NCI-H2107 (cell line): ENCODE measurements around the gene MAPK8.

Experiments used
- DNase-seq: peaks from one replicate; lab custom pipeline; 2025; lab: John Stamatoyannopoulos, UW

MAPK8 gene

DNA sequence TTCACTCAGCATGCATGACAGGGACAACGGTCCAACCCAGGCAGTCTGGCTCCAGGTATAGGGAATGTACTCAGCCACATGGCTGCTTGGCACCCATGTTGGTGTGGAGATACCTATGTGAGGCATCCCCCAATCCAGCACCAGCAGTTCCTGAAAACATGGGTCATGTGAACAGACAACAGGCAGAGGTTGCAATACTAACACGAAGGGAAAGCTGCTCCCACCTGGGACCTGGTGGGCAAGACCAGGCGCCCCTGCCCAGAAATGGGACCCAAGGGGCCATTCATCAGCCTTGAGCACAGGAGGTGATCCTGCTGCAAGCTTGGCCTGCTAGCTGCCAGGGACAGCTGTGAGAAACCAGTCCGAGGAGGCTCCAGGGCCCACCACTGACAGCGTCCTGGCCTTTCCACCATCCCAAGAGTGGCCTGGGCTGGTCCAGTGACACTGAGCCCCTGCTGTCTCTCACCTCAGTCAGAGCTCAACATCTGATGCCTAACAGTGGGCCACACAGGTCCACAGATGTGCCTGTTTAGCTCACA lies 156.1 kb downstream of the MAPK8 start:
- no peak for DNase-seq

DNA sequence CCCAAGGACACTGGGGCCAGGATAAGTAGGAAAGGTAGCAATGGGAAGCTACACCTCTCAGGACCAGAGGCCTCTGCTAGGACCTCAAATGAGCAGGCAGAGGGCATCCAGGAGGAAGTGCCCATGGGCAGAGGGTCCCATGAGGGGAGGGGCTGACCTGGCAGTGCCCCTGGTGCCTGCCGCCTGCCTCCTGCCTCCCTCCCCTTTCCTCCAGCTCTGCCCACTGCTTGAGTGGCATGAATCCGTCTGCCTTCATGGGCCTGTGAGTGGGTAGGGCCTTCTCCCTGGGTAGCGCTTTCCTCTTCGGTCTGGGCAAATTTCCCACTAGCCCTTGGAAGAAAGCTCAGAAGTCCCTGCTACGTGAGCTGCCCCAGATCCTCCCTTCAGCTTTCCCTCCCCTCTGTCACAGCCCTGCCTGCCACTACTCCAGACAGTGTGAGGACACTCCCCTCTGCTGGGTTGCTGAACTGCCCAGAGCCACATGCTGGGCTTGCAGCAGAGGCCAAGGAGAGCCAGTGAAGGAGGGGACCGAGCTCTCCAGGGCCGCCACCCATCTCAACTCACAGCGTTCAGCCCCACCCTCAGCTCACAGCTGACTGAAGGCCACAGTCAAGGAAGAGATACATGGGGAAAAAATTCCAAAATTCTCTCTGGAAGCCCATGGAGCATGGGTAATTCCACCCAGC lies 157.0 kb downstream of the MAPK8 start:
- no peak for DNase-seq

DNA sequence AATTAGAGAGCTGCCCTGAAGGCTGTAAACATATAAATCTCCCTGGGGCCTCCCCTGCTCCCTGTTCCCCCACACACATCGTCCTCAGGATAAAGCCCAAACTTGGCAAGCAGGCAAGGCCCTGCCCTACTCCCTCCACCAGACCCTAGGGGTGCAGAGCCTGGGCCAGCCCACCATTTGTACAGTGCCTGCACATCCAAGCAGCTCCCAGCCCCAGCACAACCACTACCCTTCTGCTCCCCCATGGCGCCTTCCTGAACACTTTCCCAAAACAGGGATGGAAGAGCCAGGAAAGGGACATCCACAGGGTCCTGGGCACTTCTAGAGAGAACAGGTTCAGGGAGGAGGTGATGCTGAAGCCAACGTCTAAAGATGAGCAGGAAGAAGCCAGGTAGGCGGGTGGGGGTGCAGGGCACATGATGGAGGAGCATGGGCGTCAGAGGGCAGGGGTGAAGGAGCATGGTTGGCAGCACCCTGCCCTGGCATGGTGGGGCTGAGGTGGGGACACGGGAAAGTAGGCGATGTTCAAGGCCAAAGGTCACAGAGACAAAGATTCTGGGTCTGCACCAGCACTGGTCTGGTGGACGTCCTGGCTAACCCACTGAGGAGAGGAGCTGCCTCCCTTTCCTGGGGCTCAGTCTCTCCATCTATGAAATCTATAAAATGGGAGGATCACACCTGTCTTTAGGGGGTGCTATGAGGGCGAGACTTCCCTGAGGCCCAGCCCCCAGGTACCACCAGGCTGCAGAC lies 157.8 kb downstream of the MAPK8 start:
- no peak for DNase-seq

DNA sequence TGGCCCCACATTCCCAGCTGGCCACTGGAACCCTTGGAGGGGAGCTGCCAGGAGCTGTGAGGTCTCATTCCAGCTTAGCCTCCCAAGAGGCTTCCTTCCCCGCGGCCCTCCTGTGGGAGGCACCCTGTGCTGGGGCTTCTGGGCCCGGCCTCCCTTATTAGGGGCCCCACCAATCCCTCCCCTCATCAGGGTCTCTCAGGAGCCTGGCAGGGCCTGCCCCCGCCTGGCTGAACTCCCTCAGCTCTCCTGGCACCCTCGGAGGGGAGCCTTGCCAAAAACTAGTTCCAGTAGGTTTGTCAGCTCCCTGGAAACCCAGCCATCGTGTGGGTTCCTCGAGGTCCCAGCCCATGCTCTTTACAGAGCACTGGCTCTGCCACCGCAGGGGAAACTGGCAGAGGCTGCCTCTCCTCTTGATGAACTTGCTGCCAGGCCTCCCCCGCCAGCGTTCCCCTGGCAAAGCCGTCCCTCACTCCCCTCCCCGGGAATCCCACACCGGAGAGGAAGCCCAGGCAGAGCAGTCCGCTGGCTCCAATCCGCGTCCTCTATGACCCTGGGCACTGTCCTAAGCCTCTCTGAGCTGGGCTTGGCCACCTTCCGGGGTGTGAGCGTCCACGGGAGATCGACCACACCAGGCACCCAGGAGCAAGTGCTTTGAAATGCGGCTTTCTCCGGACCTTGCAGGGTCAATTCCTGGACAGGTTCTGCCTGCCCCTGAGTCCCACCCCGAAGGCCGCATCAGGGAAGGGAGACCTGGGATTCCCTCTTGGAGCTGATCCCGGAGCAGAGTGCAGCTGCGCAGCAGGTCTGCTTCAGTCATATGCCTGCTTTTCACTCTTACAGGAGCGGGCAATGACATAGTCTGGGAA lies 158.6 kb downstream of the MAPK8 start:
- DNase-seq = no peak

DNA sequence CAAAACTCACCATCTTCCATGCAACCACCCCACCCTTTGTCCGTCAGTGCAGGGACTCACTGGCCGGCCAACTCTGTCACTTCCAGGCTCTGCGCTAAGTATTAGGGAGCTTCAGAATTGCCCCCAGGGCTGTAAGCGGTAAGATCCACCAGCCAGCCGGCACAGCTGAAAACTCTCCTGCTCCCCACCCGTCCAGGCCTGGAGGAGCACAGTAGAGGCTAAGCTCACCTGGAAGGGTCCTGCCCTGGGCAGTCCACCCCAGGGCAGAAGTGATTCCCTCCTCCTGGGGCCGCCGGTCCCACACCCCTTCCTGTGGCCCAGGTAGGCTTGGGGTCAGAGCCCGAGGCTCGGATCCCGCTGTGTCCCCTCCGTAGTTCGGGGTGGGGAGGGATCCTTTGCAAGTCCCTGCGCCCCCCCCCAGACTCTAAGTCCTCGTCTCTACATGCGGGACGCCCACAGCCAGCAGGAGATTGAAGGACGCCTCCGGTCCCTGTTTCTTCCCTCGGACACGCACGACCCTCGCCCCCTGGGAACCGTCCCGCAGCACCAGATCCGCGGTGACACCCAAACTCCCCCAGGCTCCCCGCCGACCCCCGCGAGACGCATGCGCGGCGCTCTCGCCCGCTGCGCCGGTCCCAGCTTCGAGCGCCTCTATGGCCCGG lies 159.5 kb downstream of the MAPK8 start:
- no peak for DNase-seq

DNA sequence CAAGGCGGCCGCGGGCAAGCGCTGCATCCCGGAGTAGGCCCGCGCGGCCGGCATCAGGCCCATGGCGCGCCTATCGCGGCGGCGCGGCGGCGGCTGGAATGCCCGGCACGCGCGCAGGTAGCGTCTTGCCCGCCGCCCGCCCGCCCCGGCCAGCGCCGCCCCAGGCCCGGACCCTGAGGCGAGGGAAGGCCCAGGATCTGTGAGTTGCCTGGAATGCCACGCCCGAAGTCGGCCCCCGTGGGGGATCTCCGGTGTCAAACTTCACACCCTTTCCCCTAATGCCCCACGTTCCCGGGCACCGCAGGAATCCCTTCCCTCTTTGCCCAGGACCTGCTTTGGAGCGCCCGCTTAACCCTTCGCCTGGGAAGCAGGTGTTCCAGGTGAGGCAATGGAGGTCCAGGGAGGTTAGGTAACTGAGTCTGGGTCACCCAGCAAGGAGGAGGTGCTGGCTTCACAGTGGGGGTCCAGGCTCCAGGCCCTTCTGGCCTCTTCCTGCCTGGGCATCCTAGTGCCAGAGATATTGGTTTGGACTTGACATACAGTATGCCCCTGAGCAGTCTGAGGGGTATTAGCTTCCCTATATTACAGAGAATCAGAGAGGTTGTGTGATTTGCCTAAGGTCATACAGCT lies 160.2 kb downstream of the MAPK8 start:
- DNase-seq = no peak

DNA sequence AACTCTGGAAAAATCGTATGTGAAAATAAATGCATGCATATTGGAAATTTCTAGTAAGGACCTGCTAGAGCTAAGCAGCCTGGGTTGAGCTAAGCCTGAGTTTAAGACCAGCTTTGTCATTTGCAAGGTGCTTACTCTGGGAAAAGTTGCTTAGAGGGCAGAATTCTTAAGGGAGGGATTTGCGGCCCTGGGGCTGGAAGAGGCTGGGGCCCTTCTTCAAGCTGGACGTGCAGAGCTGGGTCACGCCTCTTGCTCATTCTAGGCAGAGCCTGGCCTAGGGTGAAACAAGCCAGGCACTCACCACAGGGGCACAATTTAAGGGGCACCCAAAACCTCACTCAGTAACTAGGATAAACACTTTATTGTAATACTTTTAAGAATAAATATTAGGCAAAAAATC lies 161.2 kb downstream of the MAPK8 start:
- no peak for DNase-seq

DNA sequence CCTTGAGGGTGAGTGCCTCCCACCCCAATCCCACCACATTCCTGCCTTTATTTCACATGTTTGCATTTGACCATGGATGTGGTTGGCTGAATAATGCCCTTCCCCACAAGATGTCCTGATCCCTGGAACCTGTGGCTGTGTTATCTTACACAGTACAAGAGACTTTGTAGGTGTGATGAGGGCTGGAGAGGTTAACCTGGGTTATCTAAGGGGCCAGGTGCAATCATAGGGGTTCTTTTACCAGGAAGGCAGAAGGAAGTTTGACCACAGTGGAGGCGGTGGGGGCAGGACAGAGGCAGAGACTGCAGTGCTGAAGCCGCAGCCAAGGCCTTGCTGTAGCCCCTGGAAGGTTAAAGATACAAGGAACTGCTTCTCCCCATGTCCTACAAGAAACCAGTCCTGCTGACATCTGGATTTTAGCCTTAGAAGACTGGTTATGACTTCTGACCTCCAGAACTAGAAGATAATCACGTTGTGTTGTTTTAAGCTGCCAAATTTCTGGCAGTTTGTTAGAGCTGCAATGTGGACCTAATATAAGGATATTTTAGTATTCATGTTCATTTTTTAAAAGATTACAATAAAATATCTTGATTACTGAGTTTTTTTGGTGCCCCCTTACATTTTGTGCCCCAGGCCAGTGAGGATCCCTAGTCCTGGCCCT lies 161.8 kb downstream of the MAPK8 start:
- DNase-seq = no peak

DNA sequence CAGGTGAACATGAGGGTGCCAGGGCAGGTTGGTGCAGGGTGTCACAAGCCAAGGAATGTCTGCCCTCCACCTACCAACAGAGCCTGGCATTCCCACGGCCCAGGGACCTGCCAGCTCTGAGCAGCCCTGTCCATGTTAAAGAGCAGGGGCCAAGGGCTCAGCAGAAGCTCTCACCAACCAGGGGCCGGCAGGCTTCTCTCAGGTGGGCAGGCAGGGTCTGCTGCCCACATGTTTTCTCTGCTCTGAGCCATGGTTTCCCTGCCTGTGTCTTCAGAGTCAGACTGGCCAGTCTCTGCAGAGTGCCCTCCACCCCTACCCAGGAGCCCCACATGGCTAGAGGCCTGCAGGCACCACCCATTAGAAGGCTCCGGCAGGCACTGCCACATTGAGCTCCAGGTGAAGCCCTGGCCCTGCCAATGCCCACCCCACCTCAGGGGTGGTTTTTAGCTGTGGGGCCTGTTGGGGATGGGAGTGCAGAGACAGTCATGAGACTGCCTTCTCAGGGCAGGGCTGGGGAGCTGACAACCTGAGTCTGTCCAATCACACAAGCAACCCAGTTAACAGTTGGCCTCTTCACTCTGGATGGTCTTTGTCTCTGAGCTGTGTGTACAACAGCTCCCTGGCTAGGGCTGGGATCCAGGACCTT lies 162.5 kb downstream of the MAPK8 start:
- DNase-seq = no peak

DNA sequence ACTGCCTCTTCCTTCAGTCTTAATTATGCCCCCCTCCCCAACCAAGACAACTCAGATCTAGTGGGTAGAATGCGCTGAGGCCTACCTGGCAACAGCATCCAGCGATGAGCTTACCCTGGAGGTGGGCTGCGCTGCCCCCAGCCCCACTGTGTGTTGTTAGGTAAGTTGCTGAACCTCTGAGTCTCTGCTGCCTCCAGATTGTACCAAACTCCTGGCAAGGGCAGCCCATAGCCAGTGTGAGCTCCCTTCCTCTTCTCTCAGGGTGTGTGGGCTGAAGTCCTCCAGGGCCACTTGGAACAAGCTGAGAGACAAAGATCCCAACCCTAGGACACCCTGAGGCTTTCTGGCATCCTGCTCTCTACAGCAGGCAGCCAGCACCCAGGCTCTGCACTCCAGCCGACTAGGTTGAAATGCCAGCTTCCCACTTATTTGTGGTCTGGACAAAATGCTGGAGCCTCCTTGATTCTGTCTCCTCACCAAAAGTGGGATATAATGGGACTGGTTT lies 163.1 kb downstream of the MAPK8 start:
- DNase-seq = no peak

DNA sequence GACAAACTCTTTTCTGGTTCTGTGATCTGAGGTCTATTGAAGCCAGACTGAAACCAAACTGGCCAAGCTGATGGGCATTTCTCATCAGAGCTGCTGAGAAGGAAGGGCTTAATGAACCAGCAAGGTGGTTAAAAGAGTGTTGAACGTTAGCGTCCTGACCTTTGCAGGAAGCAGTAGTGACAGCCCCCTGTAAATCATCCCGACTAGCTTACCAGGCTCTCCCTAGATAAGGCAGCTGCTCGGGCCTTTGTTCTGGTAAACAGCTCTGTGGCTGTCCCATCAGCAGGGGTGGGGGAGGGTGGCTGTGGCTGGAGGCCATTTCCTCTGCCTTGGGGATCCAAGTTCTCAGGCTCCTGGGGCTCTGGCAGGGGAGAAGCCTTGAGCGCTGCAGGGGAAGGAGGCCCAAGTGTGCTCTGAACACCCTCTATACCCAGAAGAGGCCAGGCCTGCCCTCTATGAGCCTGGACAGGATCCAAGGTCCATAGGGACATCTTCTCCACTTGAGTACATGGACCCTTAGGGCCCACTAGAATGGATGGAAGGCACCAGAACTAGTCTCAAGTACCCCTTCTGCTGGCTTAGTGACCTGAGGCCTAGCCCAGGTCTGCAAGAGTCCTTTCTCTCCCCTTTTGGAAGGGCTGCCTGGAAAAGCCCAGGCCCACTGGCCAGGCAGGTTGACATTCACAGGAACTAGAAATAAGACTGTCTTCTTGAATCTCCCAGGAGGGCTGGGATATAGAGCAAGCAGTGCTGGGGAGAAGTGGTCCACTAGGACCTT lies 163.8 kb downstream of the MAPK8 start:
- no peak for DNase-seq

DNA sequence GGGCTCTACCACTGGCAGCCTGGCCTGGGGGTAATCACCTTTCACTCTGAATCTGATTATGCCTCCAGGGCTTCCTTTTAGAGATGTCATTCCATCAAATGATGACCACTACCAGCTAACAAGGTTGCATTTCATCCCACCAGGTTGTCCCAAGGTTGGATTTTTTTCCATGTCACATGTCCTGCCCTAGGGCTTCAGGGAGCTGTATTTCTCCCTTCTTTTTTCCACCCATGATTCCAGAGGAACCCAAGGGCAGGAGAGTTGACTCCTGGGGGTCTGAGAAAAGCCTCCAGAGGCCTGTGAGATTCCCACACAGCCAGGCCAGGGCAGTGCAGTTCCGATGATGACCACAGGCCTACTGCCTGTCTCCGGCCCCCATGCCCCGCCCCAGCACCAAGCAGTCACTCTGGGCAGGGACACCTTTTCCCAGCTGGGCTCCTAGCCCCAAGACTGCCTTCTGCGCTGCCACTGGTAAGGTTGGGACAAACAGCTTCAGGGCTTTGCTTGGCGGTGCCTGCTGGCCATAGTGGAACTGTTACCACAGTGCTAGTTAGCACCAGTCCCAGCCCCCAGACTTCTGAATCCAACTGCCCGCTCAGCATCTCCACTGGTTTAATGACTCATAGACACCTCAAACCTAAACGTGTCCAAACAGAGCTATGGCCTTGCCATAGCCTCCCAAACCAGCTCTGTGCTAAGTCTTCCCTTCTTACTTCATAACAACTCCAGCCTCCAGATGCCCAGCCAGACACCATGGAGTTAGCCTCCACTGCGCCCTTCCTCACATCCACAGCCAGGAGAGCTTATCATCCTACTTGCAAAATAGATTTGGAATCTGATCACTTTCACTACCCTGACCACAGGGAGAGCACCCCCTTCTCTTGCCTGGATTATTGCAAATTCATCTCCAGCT lies 164.7 kb downstream of the MAPK8 start:
- no peak for DNase-seq

DNA sequence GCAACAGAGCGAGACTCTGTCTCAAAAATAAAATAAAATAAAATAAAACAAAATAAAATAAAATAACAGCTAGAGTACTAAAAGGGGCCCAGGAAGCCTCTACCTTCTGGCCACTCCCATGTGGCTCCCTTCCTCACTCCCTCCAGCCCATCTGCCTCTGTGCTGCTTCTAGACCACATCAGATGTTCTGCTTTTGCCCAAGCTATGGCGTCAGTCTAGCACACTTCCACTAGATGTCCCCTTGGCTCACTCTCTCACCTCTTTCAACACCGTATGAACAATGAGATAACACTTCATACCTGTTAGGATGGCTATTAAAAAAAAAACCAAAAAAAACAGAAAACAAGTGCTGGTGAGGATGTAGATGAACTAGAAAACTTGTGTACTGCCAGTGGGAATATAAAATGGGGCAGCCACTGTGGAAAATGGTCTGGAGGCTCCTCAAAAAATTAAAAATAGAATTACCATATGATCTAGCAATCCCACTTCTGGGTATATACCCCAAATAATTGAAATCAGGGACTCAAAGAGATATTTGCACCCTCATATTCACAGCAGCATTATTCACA lies 166.1 kb downstream of the MAPK8 start:
- DNase-seq = no peak

DNA sequence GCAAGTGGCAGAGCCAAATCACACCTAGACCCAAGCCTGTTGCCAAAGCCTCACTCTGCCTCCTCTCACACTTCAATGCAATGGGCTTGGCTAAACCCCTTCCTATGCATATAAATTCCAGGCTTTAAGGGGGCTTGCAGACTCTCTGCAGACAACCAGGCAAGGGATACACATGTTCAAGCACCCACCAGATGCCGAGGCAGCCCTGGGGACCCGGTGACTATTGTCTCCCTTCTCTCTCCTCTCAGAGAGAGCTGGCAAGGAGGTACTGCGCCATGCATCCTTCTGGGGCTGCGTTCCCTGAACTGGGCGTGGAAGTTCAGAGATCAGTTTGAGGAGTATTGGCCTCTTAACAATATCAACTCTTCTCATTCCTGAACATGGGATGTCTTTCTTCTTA lies 167.2 kb downstream of the MAPK8 start:
- DNase-seq = no peak

DNA sequence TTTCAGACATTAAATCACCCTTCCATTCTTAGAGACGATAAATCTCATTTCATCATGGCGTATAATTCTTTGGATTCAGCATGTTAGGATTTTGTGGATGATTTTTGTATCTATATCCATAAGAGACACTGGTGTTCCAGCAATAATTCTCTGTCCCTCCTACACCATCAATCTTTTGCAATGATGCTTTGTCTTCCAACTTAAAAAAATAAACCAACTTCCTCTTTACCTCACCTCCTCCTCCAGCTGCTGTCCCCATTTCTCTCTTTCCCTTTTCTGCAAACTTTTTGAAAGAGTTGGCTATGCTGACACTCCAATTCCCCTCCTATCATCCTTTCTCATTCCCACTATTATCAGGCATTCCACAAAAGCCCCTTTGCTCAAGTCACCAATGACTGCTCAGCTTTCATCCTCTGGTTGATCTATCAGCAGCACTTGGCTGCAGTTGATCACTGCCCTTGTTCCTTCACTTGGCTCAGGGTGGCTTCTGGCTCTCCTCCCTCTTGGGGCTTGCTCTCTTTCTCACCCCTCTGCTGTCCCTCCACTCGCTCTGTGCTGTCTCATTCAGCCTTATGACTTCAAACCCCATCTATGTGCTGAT lies 168.4 kb downstream of the MAPK8 start:
- no peak for DNase-seq

DNA sequence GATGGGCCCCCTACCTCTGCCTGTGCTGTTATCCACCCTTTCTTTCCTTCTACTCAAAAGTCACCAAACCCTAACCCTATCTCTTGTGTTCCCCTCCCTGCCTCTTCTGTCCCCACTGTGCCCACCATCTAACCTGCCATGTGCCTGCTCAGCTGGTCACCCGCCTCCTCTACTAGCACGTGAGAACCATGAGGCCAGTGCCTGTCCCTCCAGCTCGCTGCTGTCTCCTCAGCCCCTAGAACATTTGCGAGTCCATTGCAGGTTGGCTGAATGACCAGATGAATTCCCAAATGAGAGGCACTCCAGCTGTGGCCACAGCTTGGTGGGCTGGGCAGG lies 169.4 kb downstream of the MAPK8 start:
- no peak for DNase-seq

DNA sequence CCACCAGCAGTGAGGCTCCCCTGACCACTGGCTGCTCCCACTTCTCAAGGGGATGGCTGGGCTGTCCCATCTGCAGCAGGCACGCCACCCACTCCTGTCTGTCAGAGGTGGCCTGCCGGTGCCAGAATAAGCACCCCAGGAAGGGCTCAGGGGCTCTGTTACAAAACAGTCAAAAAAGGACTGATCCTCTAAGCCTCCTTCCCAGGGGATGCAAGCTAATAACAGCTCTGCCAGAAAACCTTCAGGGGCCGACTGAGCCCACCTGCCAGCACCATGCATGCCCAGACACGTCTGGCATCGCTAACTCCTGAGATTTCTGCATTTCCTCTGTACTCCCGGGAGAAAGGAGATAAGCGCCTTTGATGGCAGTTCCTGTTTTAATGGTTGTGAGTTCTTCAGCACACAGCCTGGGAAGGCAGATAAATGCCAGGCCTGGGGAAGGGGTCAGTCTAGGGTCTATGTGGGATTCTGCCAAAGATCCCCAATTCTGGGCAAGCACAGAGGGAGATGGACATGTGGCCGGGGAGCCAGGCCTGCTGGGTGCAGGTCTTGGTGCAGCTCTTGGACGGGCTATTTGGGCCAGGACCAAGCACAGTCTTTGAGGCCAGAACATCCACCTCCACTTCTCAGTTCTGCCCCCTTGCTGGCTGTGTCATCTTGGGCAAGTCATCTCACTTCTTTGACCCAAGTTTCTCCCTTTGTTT lies 170.0 kb downstream of the MAPK8 start:
- DNase-seq = no peak
